Esophagus muscularis mucosa (tissue), 4 donors: ENCODE results near the gene TAGLN3. TPM values are rescaled to one million over a fixed set of nuclear protein-coding genes. Genes with fewer than 3 reads are reported as not detected.

Source experiments
- DNase-seq: peaks from one replicate; pipeline ENCODE4 v3.0.0-alpha.2; 2017; ENCODE audit errors: extremely low spot score
- H3K27ac ChIP-seq, 4 donors: fragments of 200-600 bp; sonication (generic); replicated peaks in 1 of 4; 1 replicate in 3 of 4; 2 replicates in 1 of 4; pipeline ENCODE4 v1.5.1; 2016 to 2019; ENCODE audit warnings: mild to moderate bottlenecking in 1 of 4
- H3K27me3 ChIP-seq, 4 donors: fragments of 200-600 bp; sonication (generic); one replicate each; pipeline versions ENCODE4 v1.5.1 to v1.6.0; 2016 to 2019
- H3K36me3 ChIP-seq, 4 donors: fragments of 200-600 bp; sonication (generic); one replicate each; pipeline ENCODE4 v1.5.1; 2016 to 2019
- H3K4me1 ChIP-seq, 4 donors: fragments of 200-600 bp; sonication (generic); one replicate each; pipeline ENCODE4 v1.5.1; 2016 to 2019
- H3K4me3 ChIP-seq, 4 donors: fragments of 200-600 bp; sonication (generic); 1 replicate in 2 of 4; 2 replicates in 2 of 4; pipeline ENCODE4 v1.5.1; 2016 to 2019; ENCODE audit warnings: mild to moderate bottlenecking in 4 of 4, moderate library complexity in 1 of 4
- H3K9me3 ChIP-seq, 4 donors: fragments of 200-600 bp; sonication (generic); 1 replicate in 3 of 4; 2 replicates in 1 of 4; pipeline ENCODE4 v1.5.1; 2016 to 2019
- CTCF ChIP-seq, 3 experiments: fragments of 200-600 bp in 2 of 3; fragments of 450-650 bp in 1 of 3; sonication (generic) in 2 of 3; IDR thresholded peaks; one replicate each; pipeline ENCODE4 v1.5.1; 2017 to 2019; ENCODE audit warnings: antibody characterized with exemption in 3 of 3, mild to moderate bottlenecking in 2 of 3, moderate library complexity in 1 of 3
- EP300 ChIP-seq: sonication (generic); formaldehyde crosslinking; IDR thresholded peaks from one replicate; pipeline ENCODE4 v1.6.1; 2017; ENCODE audit warnings: antibody characterized with exemption
- POLR2A ChIP-seq: fragments of 450-650 bp; IDR thresholded peaks from one replicate; pipeline ENCODE4 v1.6.1; 2017; ENCODE audit warnings: antibody characterized with exemption, moderate library complexity, mild to moderate bottlenecking, low read depth
- POLR2AphosphoS5 ChIP-seq, 2 donors: sonication (generic); formaldehyde crosslinking; IDR thresholded peaks; one replicate each; pipeline ENCODE4 v1.6.1; 2017; ENCODE audit warnings: antibody characterized with exemption in 2 of 2
- WGBS: methylation state at CpG from one replicate; pipeline ENCODE4 v1.1.5; 2018; 5-methylcytosine and 5-hydroxymethylcytosine counted together
- intact Hi-C: fragments of 100-400 bp; cut with DNase I; formaldehyde crosslinking; loops from one replicate; pipeline ENCODE4 v1.15.1; 2023
- total RNA-seq, 4 donors: library from RNA; depleted of rRNA; stranded (reverse); fragments of >200 nt; gene quantifications; one replicate each; pipeline versions ENCODE4 v1.1.0 to v1.2.1, GENCODE V29; 2016

The TAGLN3 gene
- total RNA-seq, 4 donors from 2014 or later, result 0.83 to 4.0 (median 1.3) TPM

DNA sequence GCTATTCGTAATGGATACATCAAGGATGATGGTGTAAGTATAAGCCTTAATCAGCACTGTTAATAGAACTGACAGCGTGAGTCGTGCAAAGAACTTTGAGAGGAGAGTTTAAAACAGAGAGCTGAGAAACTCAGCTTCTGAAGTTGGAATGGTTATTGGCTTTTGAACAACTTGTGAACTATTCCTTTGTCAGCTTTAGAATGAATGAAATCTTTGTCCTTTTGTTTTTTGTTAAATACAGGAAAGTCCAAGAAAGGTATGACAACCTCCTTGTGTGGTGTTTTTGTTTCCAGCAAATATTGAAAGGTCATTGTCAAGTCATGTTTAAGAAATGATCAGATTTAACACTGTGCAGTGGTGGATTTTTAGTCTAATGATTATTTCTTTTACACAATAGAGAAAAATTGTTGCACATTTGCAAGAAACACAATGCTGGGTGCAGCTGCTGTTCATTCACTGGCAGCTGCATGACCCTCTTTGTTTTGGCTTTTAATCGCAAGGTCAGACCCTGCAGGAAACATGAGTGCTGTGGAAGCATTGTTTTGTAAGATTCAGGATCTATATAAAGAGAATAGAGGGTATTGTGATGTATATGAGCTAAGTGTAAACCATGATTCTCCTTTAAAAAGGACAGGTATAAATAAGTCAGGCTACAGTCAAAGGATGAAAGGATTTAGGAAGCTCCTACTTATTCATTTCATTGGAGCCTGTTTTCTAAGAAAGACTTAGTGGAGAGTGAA, 41.6 kb upstream of the TAGLN3 start:
- Histone ChIP-seq H3K36me3 (peaks cover 9 to 56% (median 32%) of the 10 kb centered on the region in 4 donors), H3K9me3 (no peaks in the 10 kb centered on the region), H3K27me3 (no peaks in the 10 kb centered on the region), H3K4me1 (peaks cover 0 to 14% (median 8%) of the 10 kb centered on the region in 4 donors), H3K4me3 (no peak overlapping the region), H3K27ac (no peak overlapping the region)
- TF ChIP-seq POLR2AphosphoS5 (IDR thresholded peaks at IDR 0.05) (no peak), EP300 (no peak), POLR2A (no peak), CTCF (IDR thresholded peaks at IDR 0.05) (no peak)
- DNase-seq, result no peak
- WGBS, result 61% methylated on average over 4 of the region's 4 CpGs
- intact Hi-C loops, result no loop called here

GRCh38 chr3:111961461-111962164, 37.1 kb upstream of the TAGLN3 start:
- Histone ChIP-seq H3K27me3 (no peaks in the 10 kb centered on the region), H3K4me1 (peaks cover 0 to 9% (median 2%) of the 10 kb centered on the region in 4 donors), H3K9me3 (no peaks in the 10 kb centered on the region), H3K36me3 (peaks cover 3 to 37% (median 25%) of the 10 kb centered on the region in 4 donors), H3K4me3 (no peak overlapping the region), H3K27ac (no peak overlapping the region)
- DNase-seq, result no peak
- TF ChIP-seq CTCF (IDR thresholded peaks at IDR 0.05) (no peak), POLR2AphosphoS5 (IDR thresholded peaks at IDR 0.05) (no peak), POLR2A (no peak), EP300 (no peak)
- WGBS, result 72% methylated on average over 3 of the region's 3 CpGs
- intact Hi-C loops, result no loop called here

DNA sequence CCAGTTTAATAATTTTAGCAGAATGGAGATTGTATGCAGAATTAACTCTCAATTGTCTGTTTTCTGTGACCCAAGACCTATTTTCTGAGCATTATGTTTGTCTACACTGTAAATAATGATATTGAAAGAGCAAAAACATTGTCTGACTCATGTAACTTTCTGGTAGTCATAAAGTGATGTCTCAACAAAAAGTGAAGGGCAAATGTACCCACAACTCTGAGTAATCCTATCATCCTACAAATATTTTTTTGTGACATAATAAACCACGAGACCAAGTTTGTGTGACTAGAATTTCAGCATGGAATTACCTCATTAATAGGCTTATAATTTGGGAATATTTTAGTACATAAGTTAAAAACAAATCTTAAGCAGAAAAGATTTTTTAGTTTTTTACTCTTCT, 35.3 kb upstream of the TAGLN3 start:
- no peaks in the 10 kb centered on the region for H3K27me3 ChIP-seq
- 50% methylated on average over 1 of the region's 1 CpG for WGBS
- H3K9me3 ChIP-seq, result no peaks in the 10 kb centered on the region
- H3K27ac ChIP-seq, result peak overlapping the region in 1 of 4 donors; percentile 17
- no peak for DNase-seq
- intact Hi-C loops, result no loop called here
- no peak overlapping the region for H3K4me3 ChIP-seq
- H3K4me1 ChIP-seq, result peaks cover 12 to 20% (median 16%) of the 10 kb centered on the region in 4 donors
- TF ChIP-seq CTCF (IDR thresholded peaks at IDR 0.05) (no peak), POLR2A (no peak), EP300 (no peak), POLR2AphosphoS5 (IDR thresholded peaks at IDR 0.05) (no peak)
- peaks cover 3 to 37% (median 25%) of the 10 kb centered on the region in 4 donors for H3K36me3 ChIP-seq

GRCh38 chr3:111965484-111965883, 33.2 kb upstream of the TAGLN3 start:
- H3K4me1 ChIP-seq, result peaks cover 12 to 28% (median 25%) of the 10 kb centered on the region in 4 donors
- H3K36me3 ChIP-seq, result peaks cover 0 to 35% (median 21%) of the 10 kb centered on the region in 4 donors
- 76% methylated on average over 2 of the region's 2 CpGs for WGBS
- H3K27me3 ChIP-seq, result no peaks in the 10 kb centered on the region
- no peak overlapping the region for H3K4me3 ChIP-seq
- H3K9me3 ChIP-seq, result no peaks in the 10 kb centered on the region
- no peak for DNase-seq
- no peak for TF ChIP-seq EP300
- TF ChIP-seq POLR2AphosphoS5 (IDR thresholded peaks at IDR 0.05), result no peak
- no peak for TF ChIP-seq POLR2A
- intact Hi-C loops, result no loop called here
- H3K27ac ChIP-seq, result no peak overlapping the region

GRCh38 chr3:111967068-111967467, 31.7 kb upstream of the TAGLN3 start:
- intact Hi-C loops, result loop anchor here (2.0 kb wide), 1 partner anchor 106 kb away; no protein-coding TSS in a partner anchor
- Histone ChIP-seq H3K4me1 (peaks cover 18 to 28% (median 25%) of the 10 kb centered on the region in 4 donors), H3K36me3 (peaks cover 0 to 44% (median 20%) of the 10 kb centered on the region in 4 donors), H3K9me3 (no peaks in the 10 kb centered on the region), H3K27me3 (no peaks in the 10 kb centered on the region), H3K4me3 (no peak overlapping the region), H3K27ac (peak overlapping the region; percentile 38 to 67 (median 48))
- TF ChIP-seq POLR2A, result no peak
- no peak for TF ChIP-seq EP300
- no peak for TF ChIP-seq CTCF (IDR thresholded peaks at IDR 0.05)
- TF ChIP-seq POLR2AphosphoS5 (IDR thresholded peaks at IDR 0.05), result no peak
- no peak for DNase-seq
- WGBS, result 20% methylated on average over 3 of the region's 3 CpGs
